GM21360 (cell line): ENCODE measurements around the gene SHANK3.
"Not testable (repeated sequence)": the region's sequence is repeated elsewhere in the genome, so short reads cannot be mapped to it uniquely, and the experiment has no call there.

Source experiments
- ATAC-seq: cut with Tn5 transposase; IDR thresholded peaks from one replicate; pipeline ENCODE4 v1.9.1; 2021; ENCODE audit warnings: mild to moderate bottlenecking, moderate library complexity; ENCODE audit not compliant: unreplicated experiment

SHANK3 gene

GRCh38 chr22:50643821-50644101 is 28.9 kb upstream of the SHANK3 start:
- ATAC-seq = not testable (repeated sequence)

DNA sequence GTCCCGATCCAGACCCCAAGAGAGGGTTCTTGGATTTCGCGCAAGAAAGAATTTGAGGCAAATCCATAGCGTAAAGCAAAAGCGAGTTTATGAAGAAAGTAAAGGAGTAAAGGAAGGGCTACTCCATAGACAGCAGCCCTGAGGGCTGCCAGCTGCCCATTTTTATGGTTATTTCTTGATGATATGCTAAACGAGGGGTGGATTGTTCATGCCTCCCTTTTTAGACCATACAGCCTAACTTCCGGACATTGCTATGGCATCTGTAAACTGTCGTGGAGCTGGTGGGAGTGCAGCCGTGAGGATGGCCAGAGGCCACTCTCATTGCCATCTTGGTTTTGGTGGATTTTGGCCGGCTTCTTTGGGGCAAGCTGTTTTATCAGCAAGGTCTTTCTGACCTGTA is 19.4 kb upstream of the SHANK3 start:
- ATAC-seq = no peak

DNA sequence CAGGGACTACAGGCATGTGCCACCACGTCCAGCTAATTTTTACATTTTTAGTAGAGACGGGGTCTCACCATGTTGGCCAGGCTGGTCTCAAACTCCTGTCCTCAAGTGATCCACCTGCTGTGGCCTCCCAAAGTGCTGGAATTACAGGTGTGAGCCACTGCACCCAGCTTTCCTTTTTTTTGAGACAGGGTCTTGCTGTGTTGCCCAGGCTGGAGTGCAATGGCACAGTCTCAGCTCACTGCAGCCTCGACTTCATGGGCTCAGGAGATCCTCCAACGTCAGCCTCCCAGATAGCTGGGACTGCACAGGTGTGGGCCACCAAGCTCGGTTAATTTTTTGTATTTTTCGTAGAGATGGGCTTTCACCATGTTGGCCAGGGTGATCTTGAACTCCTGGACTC is 18.0 kb upstream of the SHANK3 start:
- not testable (repeated sequence) for ATAC-seq

GRCh38 chr22:50656122-50657070 is 16.2 kb upstream of the SHANK3 start:
- no peak for ATAC-seq

GRCh38 chr22:50657925-50658324 is 14.7 kb upstream of the SHANK3 start:
- ATAC-seq = no peak

- not testable (repeated sequence) for ATAC-seq
Observed at GRCh38 chr22:50659711-50660110, 12.9 kb upstream of the SHANK3 start.

GRCh38 chr22:50660306-50660705 is 12.3 kb upstream of the SHANK3 start:
- no peak for ATAC-seq

- no peak for ATAC-seq
Observed at GRCh38 chr22:50665212-50665611, 7.4 kb upstream of the SHANK3 start.

GRCh38 chr22:50665738-50666137 is 6.9 kb upstream of the SHANK3 start:
- no peak for ATAC-seq

GRCh38 chr22:50670513-50670912 is 2.1 kb upstream of the SHANK3 start:
- ATAC-seq = no peak

- ATAC-seq = no peak
Observed at GRCh38 chr22:50670914-50671538, 1.6 kb upstream of the SHANK3 start.

DNA sequence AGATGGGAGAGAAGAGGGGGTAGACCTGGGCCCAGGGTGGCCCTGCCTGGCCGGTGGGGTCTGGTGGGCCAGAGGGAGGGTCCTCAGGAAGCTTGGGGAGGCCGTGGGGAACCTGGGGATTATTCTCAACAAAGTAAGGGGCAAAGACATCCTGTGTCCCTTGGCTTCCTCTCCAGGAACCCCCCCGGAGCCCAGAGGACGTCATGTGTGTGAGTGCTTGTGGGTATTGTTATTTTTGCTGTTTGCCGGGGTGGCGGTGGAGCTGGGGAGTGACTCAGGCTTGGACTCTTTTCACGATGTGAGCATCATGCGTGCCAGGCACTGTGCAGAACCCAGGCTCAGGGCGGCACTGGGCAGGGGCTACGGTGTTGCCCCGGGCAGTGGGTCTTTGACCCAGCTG is 982 bp upstream of the SHANK3 start:
- no peak for ATAC-seq

GRCh38 chr22:50672041-50672440 is 582 bp upstream of the SHANK3 start:
- ATAC-seq = no peak

- ATAC-seq = no peak
Observed at GRCh38 chr22:50673231-50674129, 857 bp downstream of the SHANK3 start.

DNA sequence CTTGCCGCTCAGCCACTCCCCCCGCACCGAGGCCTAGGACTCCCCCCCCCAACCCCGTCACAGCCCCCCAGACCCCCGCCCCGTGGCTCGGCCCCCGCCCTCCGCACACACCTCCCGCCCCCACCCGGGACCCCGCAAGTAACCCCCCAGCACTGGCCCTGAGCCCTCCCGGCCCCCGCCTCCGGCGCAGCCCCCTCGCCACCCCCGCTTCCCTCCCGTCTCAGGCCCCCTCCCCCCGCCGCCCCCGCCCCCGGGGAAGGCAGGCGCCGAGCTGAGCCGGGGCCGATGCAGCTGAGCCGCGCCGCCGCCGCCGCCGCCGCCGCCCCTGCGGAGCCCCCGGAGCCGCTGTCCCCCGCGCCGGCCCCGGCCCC is 1.5 kb downstream of the SHANK3 start:
- ATAC-seq = no peak

GRCh38 chr22:50674606-50675552 is 2.3 kb downstream of the SHANK3 start:
- no peak for ATAC-seq

- no peak for ATAC-seq
Observed at GRCh38 chr22:50675553-50676179, 3.0 kb downstream of the SHANK3 start.

GRCh38 chr22:50676180-50676636 is 3.6 kb downstream of the SHANK3 start:
- ATAC-seq = no peak

DNA sequence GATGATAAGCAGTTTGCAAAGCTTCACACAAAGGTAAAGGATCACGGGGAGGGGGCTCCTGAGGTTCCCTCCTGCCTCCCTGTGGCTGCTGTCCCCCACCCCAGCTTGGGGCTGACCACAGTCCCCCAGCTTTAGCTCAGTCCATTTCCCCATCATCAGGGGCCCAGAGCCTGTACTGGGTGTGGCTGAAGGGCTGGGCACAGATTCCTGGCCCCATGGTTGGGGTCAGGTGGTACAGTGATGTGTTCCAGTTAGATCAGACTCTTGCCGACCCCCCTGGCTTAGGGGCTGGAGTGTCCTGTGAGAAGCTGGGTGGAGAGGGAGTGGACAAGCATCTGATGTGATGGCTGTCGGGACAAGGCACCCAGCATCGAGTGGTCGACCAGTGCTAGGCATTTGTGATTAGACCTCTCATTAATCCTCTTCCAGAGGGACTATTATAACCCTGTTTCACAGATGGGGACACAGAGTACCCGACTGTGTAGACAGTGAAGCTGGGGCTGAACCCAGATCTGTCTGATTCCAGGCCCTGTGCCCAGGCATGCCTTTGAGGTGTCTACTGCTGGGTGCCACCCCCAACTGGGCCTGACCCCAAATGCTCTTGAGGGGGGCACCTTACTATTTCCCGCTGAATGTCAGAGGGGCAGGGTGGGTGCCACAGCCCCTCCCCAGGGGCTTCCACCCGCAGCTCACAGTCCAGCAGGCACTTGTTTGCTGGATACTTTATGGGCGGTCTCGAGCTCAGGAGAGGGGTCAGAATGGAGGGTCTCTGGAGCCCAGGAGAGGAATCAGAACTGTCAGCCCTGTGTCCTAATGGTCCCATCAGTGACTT is 4.3 kb downstream of the SHANK3 start:
- no peak for ATAC-seq
